ENCODE results near the gene COL7A1. TPM values are rescaled to one million over a fixed set of nuclear protein-coding genes. Genes with fewer than 3 reads are reported as not detected.

COL7A1 gene
- total and polyA plus RNA-seq, 8 donors, result 0.41 to 12.6 (median 1.2) TPM

DNA sequence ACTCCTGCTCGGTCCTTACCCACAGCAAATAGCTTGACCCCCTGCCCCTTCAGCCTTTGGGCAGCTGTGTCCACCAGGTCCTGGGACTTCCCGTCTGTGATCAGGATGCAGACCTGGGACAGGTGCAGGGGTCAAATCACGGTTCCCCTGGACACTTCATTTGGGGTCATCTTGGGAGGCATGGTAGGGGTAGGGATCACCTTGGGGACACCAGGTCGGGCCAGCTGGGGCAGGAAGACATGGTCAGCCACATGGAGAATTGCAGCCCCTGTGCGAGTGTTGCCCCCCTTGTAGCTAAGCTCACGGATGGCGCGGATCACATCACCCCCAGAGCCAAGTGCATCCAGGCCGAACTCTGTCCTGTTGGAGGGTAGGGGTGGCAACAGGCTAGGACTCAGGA is 1.8 kb downstream of the COL7A1 start:
- Histone ChIP-seq H3K4me1 (no peaks in the 10 kb centered on the region), H3K9me3 (no peaks in the 10 kb centered on the region), H3K4me3 (no peak overlapping the region), H3K27me3 (no peaks in the 10 kb centered on the region), H3K36me3 (no peaks in the 10 kb centered on the region), H3K27ac (no peak overlapping the region)
- FAIRE-seq (no peak), ATAC-seq (no peak), DNase-seq (peak in 1 of 6 donors; percentile 39)
- intact Hi-C loops (cut with DNase I), result no loop called here
- 81 to 83% methylated on average over 9 of the region's 9 CpGs for WGBS, 2 donors
- TF ChIP-seq, protein P1, sequence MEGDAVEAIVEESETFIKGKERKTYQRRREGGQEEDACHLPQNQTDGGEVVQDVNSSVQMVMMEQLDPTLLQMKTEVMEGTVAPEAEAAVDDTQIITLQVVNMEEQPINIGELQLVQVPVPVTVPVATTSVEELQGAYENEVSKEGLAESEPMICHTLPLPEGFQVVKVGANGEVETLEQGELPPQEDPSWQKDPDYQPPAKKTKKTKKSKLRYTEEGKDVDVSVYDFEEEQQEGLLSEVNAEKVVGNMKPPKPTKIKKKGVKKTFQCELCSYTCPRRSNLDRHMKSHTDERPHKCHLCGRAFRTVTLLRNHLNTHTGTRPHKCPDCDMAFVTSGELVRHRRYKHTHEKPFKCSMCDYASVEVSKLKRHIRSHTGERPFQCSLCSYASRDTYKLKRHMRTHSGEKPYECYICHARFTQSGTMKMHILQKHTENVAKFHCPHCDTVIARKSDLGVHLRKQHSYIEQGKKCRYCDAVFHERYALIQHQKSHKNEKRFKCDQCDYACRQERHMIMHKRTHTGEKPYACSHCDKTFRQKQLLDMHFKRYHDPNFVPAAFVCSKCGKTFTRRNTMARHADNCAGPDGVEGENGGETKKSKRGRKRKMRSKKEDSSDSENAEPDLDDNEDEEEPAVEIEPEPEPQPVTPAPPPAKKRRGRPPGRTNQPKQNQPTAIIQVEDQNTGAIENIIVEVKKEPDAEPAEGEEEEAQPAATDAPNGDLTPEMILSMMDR (IDR thresholded peaks at IDR 0.05), result no peak

DNA sequence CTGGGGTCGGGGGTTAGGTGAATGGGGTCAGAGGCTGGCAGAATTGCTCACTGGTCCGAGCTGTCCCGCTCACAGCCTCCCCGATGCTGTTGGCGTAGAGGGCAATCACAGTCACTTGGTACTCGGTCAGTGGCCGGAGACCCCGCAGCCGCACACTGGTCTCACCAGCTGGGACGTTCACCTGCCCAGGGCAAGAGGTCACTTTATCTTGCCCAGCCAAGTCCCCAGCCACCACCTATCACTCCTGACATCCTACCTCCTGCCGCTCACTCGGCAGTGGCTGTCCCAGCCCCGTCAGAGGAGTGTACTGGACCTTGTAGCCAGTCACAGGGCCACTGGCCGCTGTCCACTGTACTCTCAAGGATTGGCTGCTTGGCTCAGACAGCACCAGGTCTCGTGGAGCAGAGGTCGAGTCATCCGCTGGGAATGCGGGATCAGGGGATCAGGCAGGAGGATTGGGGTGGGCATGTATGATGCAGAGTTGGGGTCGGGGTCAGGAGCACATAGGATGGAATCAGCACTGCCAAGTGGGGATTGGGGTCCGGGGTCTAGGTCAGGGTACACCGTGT is 2.5 kb downstream of the COL7A1 start:
- Histone ChIP-seq H3K36me3 (no peaks in the 10 kb centered on the region), H3K27ac (no peak overlapping the region), H3K9me3 (no peaks in the 10 kb centered on the region), H3K4me1 (no peaks in the 10 kb centered on the region), H3K4me3 (no peak overlapping the region), H3K27me3 (no peaks in the 10 kb centered on the region)
- DNase-seq (peak in 1 of 6 donors; percentile 54), FAIRE-seq (no peak), ATAC-seq (no peak)
- intact Hi-C loops (cut with DNase I), result no loop called here
- 79 to 86% methylated on average over 21 of the region's 21 CpGs for WGBS, 2 donors
- TF ChIP-seq, protein P1 (IDR thresholded peaks at IDR 0.05), result no peak

DNA sequence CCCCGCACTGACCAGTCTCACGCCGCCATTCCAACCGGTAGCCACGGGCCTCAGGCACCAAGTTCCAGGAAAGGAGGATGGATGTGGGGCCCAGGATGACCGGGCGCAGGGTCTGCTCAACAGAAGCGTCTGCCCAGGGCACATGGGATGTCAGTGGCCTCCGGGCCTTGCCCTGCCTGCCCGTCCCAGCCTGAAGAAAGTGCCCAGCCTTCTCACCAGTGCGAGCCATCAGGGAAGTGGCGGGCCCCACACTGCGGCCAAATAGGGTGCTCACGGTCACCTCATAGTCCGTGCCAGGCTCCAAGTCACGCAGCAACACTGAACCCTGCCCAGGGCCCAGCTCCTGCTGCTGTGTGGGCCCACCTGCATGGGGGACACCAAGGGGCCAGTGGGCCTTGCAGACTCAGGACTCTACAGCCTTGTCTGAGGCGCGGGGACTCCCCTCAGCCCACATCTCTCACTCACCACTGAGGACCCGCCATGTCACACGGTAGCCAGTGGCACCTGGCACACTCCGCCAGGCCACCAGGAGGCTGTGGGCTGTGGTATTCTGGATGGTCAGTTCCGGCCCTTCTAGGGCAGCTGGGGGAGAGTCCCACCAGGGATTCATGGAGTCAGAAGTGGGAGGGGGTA is 3.1 kb downstream of the COL7A1 start:
- FAIRE-seq (no peak), DNase-seq (peak in 1 of 6 donors; percentile 50), ATAC-seq (no peak)
- Histone ChIP-seq H3K27ac (no peak overlapping the region), H3K27me3 (no peaks in the 10 kb centered on the region), H3K4me1 (no peaks in the 10 kb centered on the region), H3K9me3 (no peaks in the 10 kb centered on the region), H3K36me3 (no peaks in the 10 kb centered on the region), H3K4me3 (no peak overlapping the region)
- TF ChIP-seq, protein P1 (IDR thresholded peaks at IDR 0.05), result no peak
- intact Hi-C loops (cut with DNase I), result no loop called here
- WGBS, 2 donors, result 84 to 87% methylated on average over 22 of the region's 22 CpGs

DNA sequence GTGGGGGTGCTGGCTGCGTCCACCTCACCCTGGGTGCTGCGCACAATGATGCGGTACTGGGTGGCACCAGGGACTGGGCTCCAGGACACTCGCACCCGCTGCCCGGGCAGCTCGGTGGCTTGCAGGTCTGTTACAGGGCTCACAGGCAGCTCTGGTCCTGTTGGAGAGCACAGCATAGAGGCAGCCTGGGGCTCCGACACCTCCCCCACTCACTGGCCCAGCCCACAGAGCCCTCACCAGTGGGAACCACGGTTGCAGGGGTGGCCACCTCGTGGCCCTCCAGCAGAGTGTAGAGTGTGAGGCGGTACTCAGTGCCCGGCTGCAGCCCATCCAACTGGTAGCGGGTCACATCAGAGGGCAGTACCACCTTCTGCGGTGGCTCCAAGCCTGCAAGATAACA is 3.7 kb downstream of the COL7A1 start:
- Histone ChIP-seq H3K27ac (no peak overlapping the region), H3K9me3 (no peaks in the 10 kb centered on the region), H3K4me1 (no peaks in the 10 kb centered on the region), H3K27me3 (no peaks in the 10 kb centered on the region), H3K4me3 (no peak overlapping the region), H3K36me3 (no peaks in the 10 kb centered on the region)
- intact Hi-C loops (cut with DNase I), result no loop called here
- 80 to 88% methylated on average over 13 to 14 of the region's 14 CpGs for WGBS, 2 donors
- FAIRE-seq (no peak), DNase-seq (no peak), ATAC-seq (no peak)
- TF ChIP-seq, protein P1 (IDR thresholded peaks at IDR 0.05), result no peak

DNA sequence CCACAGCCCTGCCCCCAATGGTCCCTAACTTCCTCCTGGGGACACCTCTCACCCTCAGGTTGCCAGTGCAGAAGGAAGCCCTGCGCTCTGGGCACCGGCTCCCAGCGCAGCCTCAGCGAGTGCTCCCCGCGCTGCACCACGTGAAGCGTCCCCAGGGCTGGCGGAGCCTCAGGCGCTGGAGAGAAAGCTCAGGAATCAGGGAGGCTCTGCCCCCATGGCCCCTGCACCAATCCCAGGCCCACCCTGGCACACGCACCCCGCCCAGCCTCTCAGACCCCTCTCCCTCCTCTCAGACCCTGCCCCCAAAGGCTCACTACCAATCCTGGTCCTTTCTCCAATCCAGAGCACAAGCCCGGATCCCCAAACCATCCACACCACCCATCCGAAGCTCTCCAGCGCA is 6.9 kb downstream of the COL7A1 start:
- H3K9me3 ChIP-seq, result no peaks in the 10 kb centered on the region
- ATAC-seq, result no peak
- TF ChIP-seq, protein P1 (IDR thresholded peaks at IDR 0.05), result no peak
- FAIRE-seq, result no peak
- no peaks in the 10 kb centered on the region for H3K27me3 ChIP-seq
- H3K27ac ChIP-seq, result no peak overlapping the region
- H3K4me3 ChIP-seq, result no peak overlapping the region
- DNase-seq, result no peak
- no peaks in the 10 kb centered on the region for H3K36me3 ChIP-seq
- H3K4me1 ChIP-seq, result no peaks in the 10 kb centered on the region
- 52 to 53% methylated on average over 15 of the region's 15 CpGs for WGBS, 2 donors
- intact Hi-C loops (cut with DNase I), result no loop called here

All from pancreas (tissue), 10 donors.